ENCODE results near the gene ADGRF3.

DNA sequence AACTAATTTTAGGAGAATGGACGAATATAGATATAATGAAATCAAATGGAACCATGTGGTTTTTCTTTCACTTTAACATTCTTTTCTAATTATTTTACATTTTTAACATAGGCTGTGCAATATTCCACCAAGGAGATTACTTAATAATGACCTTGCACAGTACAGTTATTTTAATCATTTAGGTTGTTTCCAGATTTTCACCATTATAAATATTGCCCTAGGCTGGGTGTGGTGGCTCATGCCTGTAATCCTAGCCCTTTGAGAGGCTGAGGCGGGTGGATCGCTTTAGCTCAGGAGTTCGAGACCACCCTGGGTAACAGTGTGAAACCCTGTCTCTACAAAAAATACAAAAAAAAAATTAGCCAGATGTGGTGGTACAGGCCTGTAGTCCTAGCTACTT is 40.6 kb upstream of the ADGRF3 start:
- TF ChIP-seq, protein P1, sequence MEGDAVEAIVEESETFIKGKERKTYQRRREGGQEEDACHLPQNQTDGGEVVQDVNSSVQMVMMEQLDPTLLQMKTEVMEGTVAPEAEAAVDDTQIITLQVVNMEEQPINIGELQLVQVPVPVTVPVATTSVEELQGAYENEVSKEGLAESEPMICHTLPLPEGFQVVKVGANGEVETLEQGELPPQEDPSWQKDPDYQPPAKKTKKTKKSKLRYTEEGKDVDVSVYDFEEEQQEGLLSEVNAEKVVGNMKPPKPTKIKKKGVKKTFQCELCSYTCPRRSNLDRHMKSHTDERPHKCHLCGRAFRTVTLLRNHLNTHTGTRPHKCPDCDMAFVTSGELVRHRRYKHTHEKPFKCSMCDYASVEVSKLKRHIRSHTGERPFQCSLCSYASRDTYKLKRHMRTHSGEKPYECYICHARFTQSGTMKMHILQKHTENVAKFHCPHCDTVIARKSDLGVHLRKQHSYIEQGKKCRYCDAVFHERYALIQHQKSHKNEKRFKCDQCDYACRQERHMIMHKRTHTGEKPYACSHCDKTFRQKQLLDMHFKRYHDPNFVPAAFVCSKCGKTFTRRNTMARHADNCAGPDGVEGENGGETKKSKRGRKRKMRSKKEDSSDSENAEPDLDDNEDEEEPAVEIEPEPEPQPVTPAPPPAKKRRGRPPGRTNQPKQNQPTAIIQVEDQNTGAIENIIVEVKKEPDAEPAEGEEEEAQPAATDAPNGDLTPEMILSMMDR (IDR thresholded peaks at IDR 0.05) = no peak
- no peak for TF ChIP-seq POLR2A (IDR thresholded peaks at IDR 0.05)

Data from ovary (tissue), 3 donors.